ENCODE measurements around the gene SFN. TPM values are rescaled to one million over a fixed set of nuclear protein-coding genes. Genes with fewer than 3 reads are reported as not detected.
A peak's percentile ranks its signal among the peaks of the same experiment; 100 is the strongest.

SFN gene
- total RNA-seq, 2 donors from 2014 or later: 1.3 TPM

GRCh38 chr1:26897351-26897750 lies 34.4 kb downstream of the SFN start:
- DNase-seq (no peak), ATAC-seq (no peak)
- H3K4me3 Mint-ChIP-seq: no peak overlapping the region
- no peaks in the 10 kb centered on the region for H3K27me3 Mint-ChIP-seq
- peaks cover 5% of the 10 kb centered on the region for H3K36me3 Mint-ChIP-seq (ENCODE audit: low read depth)
- no peak overlapping the region for H3K27ac Mint-ChIP-seq
- H3K4me1 Mint-ChIP-seq: peaks cover 30% of the 10 kb centered on the region
- no peaks in the 10 kb centered on the region for H3K9me3 ChIP-seq (ENCODE audit: control insufficient read depth, low read length, poor library complexity, severe bottlenecking)

- Mint-ChIP-seq H3K36me3 (ENCODE audit: low read depth) (no peaks in the 10 kb centered on the region), H3K4me1 (peaks cover 25% of the 10 kb centered on the region), H3K27me3 (no peaks in the 10 kb centered on the region), H3K27ac (peak within 1 kb of the TSS; percentile 98), H3K4me3 (peak within 1 kb of the TSS; percentile 90)
- DNase-seq (peak; percentile 73 to 77 (median 76)), ATAC-seq (peak; percentile 95)
- no peaks in the 10 kb centered on the region for H3K9me3 ChIP-seq (ENCODE audit: control insufficient read depth, low read length, poor library complexity, severe bottlenecking)
Measured at GRCh38 chr1:26900001-26900814, 37.3 kb downstream of the SFN start, which contains the start of gene GPATCH3. GPATCH3 (minus strand) TSS chr1:26900467; CDS start chr1:26900442, 25 bp downstream.

- ATAC-seq: no peak
- peaks cover 25% of the 10 kb centered on the region for H3K4me1 Mint-ChIP-seq
- H3K4me3 Mint-ChIP-seq: peak overlapping the region; percentile 90
Measured at GRCh38 chr1:26900815-26901511, 38.0 kb downstream of the SFN start.

GRCh38 chr1:26907071-26907917 lies 44.3 kb downstream of the SFN start:
- Mint-ChIP-seq H3K27ac (no peak overlapping the region), H3K27me3 (peaks cover 14% of the 10 kb centered on the region), H3K4me1 (peaks cover 2% of the 10 kb centered on the region), H3K36me3 (ENCODE audit: low read depth) (peaks cover 8% of the 10 kb centered on the region), H3K4me3 (no peak overlapping the region)
- H3K9me3 ChIP-seq (ENCODE audit: control insufficient read depth, low read length, poor library complexity, severe bottlenecking): no peaks in the 10 kb centered on the region
- ATAC-seq (no peak), DNase-seq (no peak)

More at GRCh38 chr1:26900815-26901511, 38.0 kb downstream of the SFN start:
- Mint-ChIP-seq H3K27ac (peak overlapping the region; percentile 98), H3K36me3 (ENCODE audit: low read depth) (no peaks in the 10 kb centered on the region), H3K27me3 (no peaks in the 10 kb centered on the region)
- no peak for DNase-seq
- H3K9me3 ChIP-seq (ENCODE audit: control insufficient read depth, low read length, poor library complexity, severe bottlenecking): no peaks in the 10 kb centered on the region

- no peak for ATAC-seq
Measured at GRCh38 chr1:26909951-26910342, 47.0 kb downstream of the SFN start.

GRCh38 chr1:26910343-26911160 lies 47.6 kb downstream of the SFN start:
- Mint-ChIP-seq H3K27me3 (peaks cover 14% of the 10 kb centered on the region), H3K27ac (no peak overlapping the region), H3K4me1 (peaks cover 2% of the 10 kb centered on the region), H3K4me3 (no peak overlapping the region), H3K36me3 (ENCODE audit: low read depth) (peaks cover 8% of the 10 kb centered on the region)
- ATAC-seq: no peak
- no peaks in the 10 kb centered on the region for H3K9me3 ChIP-seq (ENCODE audit: control insufficient read depth, low read length, poor library complexity, severe bottlenecking)
- DNase-seq: no peak

More at GRCh38 chr1:26909951-26910342, 47.0 kb downstream of the SFN start:
- peaks cover 2% of the 10 kb centered on the region for H3K4me1 Mint-ChIP-seq
- H3K27ac Mint-ChIP-seq: no peak overlapping the region
- peaks cover 8% of the 10 kb centered on the region for H3K36me3 Mint-ChIP-seq (ENCODE audit: low read depth)
- peaks cover 14% of the 10 kb centered on the region for H3K27me3 Mint-ChIP-seq
- H3K9me3 ChIP-seq (ENCODE audit: control insufficient read depth, low read length, poor library complexity, severe bottlenecking): no peaks in the 10 kb centered on the region
- no peak overlapping the region for H3K4me3 Mint-ChIP-seq
- DNase-seq: no peak

- DNase-seq (no peak), ATAC-seq (no peak)
- H3K9me3 ChIP-seq (ENCODE audit: control insufficient read depth, low read length, poor library complexity, severe bottlenecking): no peaks in the 10 kb centered on the region
- Mint-ChIP-seq H3K36me3 (ENCODE audit: low read depth) (peaks cover 8% of the 10 kb centered on the region), H3K27me3 (peaks cover 14% of the 10 kb centered on the region), H3K27ac (no peak overlapping the region), H3K4me1 (peaks cover 2% of the 10 kb centered on the region), H3K4me3 (no peak overlapping the region)
Measured at GRCh38 chr1:26911399-26912146, 48.6 kb downstream of the SFN start.

GRCh38 chr1:26912147-26912490 lies 49.2 kb downstream of the SFN start:
- Mint-ChIP-seq H3K27ac (no peak overlapping the region), H3K36me3 (ENCODE audit: low read depth) (peaks cover 8% of the 10 kb centered on the region), H3K4me1 (no peaks in the 10 kb centered on the region), H3K27me3 (peaks cover 14% of the 10 kb centered on the region), H3K4me3 (no peak overlapping the region)
- DNase-seq (no peak), ATAC-seq (no peak)
- no peaks in the 10 kb centered on the region for H3K9me3 ChIP-seq (ENCODE audit: control insufficient read depth, low read length, poor library complexity, severe bottlenecking)

- peaks cover 14% of the 10 kb centered on the region for H3K27me3 Mint-ChIP-seq
- H3K4me3 Mint-ChIP-seq: no peak overlapping the region
- no peaks in the 10 kb centered on the region for H3K9me3 ChIP-seq (ENCODE audit: control insufficient read depth, low read length, poor library complexity, severe bottlenecking)
- DNase-seq (no peak), ATAC-seq (no peak)
- H3K4me1 Mint-ChIP-seq: no peaks in the 10 kb centered on the region
- peaks cover 6% of the 10 kb centered on the region for H3K36me3 Mint-ChIP-seq (ENCODE audit: low read depth)
- no peak overlapping the region for H3K27ac Mint-ChIP-seq
Measured at GRCh38 chr1:26913389-26913753, 50.4 kb downstream of the SFN start.

Other genes starting within 250 kb of the SFN start
- gene ARID1A, start 167.1 kb upstream of the SFN start, total RNA-seq: 100 to 1,000 TPM; 134 to 136 TPM
- gene PIGV, start 75.2 kb upstream of the SFN start, total RNA-seq: 10 to 100 TPM; 12.0 to 14.3 TPM
- 10 to 100 TPM; 70.2 to 71.2 TPM for gene ZDHHC18, start 36.5 kb upstream of the SFN start, total RNA-seq
- gene GPN2, start 27.1 kb downstream of the SFN start, total RNA-seq: 10 to 100 TPM; 29.1 to 41.9 TPM
- gene GPATCH3, start 37.3 kb downstream of the SFN start, total RNA-seq: 10 to 100 TPM; 26.4 to 43.2 TPM
- not detected for gene NR0B2, start 50.8 kb downstream of the SFN start, total RNA-seq
- 10 to 100 TPM; 41.8 to 43.0 TPM for gene NUDC, start 58.6 kb downstream of the SFN start, total RNA-seq
- gene KDF1, start 97.3 kb downstream of the SFN start, total RNA-seq: 1 to 10 TPM in 1 of 2 donors, under 1 TPM in 1; 0.62 to 1.3 TPM
- gene TRNP1, start 130.5 kb downstream of the SFN start, total RNA-seq: under 1 TPM in 1 of 2 donors, not detected in 1; 0.22 TPM
- not detected for gene TENT5B, start 149.7 kb downstream of the SFN start, total RNA-seq

Data from T-helper 17 cell (primary cell).